Erythroblast (primary cell): ENCODE measurements around the gene ADCYAP1.

Source experiments
- GATA1 ChIP-seq: IDR thresholded peaks from 2 replicates; pipeline ENCODE4 v1.6.1; 2011; ENCODE audit warnings: low read depth, mild to moderate bottlenecking, control low read depth, low read length, moderate library complexity
- POLR2A ChIP-seq: IDR thresholded peaks from 2 replicates; pipeline ENCODE4 v1.6.1; 2011; ENCODE audit warnings: mild to moderate bottlenecking, low read length

DNA sequence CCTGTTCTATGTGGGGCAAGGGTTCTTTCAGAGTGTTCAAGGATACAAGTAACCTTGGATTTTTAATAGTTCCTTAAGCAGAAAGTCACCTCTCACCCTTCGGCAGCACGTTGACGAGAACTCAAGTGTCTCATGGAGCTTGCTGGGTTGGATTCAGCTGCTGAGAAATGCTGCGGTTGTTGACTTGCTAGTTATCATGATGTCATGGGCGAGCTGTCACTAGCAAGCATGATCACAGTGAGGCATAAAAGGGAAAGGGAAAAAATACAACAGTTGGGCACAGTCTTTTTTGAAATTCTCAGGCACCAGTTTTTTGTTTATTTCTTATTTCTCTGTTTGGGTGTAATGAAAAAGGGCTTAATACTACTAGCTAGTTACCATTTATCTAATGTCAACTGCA is 53.2 kb downstream of the ADCYAP1 start:
- TF ChIP-seq POLR2A (no peak), GATA1 (no peak)
